HepG2 (cell line): Measurements from ENCODE around the gene CD14. TPM values are rescaled to one million over a fixed set of nuclear protein-coding genes. Genes with fewer than 3 reads are reported as not detected.

Experiments
- BORCS8-MEF2B ChIP-seq: sonication (generic); formaldehyde crosslinking; IDR thresholded peaks from 2 replicates; pipeline ENCODE4 v1.8.0; 2022; ENCODE audit warnings: mild to moderate bottlenecking, missing genetic modification reagents
- TEAD2 ChIP-seq: sonication (generic); formaldehyde crosslinking; IDR thresholded peaks from 2 replicates; pipeline ENCODE4 v1.9.0; 2021; ENCODE audit warnings: missing genetic modification reagents
- ZNF10 ChIP-seq: sonication (generic); formaldehyde crosslinking; IDR thresholded peaks from 2 replicates; pipeline ENCODE4 v1.4.0; 2020; ENCODE audit warnings: mild to moderate bottlenecking, low read depth, missing genetic modification reagents, borderline replicate concordance
- ZNF318 ChIP-seq: sonication (generic); formaldehyde crosslinking; IDR thresholded peaks from 2 replicates; pipeline ENCODE4 v1.4.0; 2020; ENCODE audit warnings: mild to moderate bottlenecking, missing genetic modification reagents
- polyA plus RNA-seq, 8 experiments: library from polyadenylated mRNA; depleted of rRNA in 3 of 8; stranded (reverse) in 7 of 8; unstranded in 1 of 8; fragments of >200 nt; fragmentation: Illumina TruSeq in 4 of 8; extraction: Trizol in 4 of 8; gene quantifications; 2 replicates each; pipeline versions ENCODE4 v1.2.1 to v1.2.3, GENCODE V29; 2011 to 2016; ENCODE audit warnings: low read depth in 4 of 8, missing spikeins in 1 of 8, mixed read lengths in 1 of 8; ENCODE audit not compliant: insufficient read depth in 1 of 8
- total RNA-seq, 5 experiments: library from RNA; depleted of rRNA; stranded (reverse); fragments of >200 nt; fragmentation: Illumina TruSeq; extraction: Trizol; gene quantifications; 2 replicates each; pipeline ENCODE4 v1.2.3, GENCODE V29; 2016; ENCODE audit warnings: low read depth in 1 of 5
- TF ChIP-seq, protein P1 (sequence below): sonication (generic); formaldehyde crosslinking; IDR thresholded peaks from 2 replicates; pipeline ENCODE4 v1.5.0; 2020; ENCODE audit warnings: missing genetic modification reagents

The CD14 gene
- total and polyA plus RNA-seq, 2 of the 13 experiments (the other 11 are each of a cell fraction or from before 2014, with no cell fraction given): 1.7 to 4.7 TPM

- TF ChIP-seq ZNF318 (CRISPR knock-in tag) (no peak), TEAD2 (CRISPR knock-in tag) (no peak), ZNF10 (CRISPR knock-in tag) (no peak), BORCS8-MEF2B (CRISPR knock-in tag) (no peak)
- TF ChIP-seq, protein P1, sequence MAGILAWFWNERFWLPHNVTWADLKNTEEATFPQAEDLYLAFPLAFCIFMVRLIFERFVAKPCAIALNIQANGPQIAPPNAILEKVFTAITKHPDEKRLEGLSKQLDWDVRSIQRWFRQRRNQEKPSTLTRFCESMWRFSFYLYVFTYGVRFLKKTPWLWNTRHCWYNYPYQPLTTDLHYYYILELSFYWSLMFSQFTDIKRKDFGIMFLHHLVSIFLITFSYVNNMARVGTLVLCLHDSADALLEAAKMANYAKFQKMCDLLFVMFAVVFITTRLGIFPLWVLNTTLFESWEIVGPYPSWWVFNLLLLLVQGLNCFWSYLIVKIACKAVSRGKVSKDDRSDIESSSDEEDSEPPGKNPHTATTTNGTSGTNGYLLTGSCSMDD: no peak
Observed at GRCh38 chr5:140596321-140596741, 36.6 kb downstream of the CD14 start (continued).
